Measurements from ENCODE around the gene PRR23E.

Gene PRR23E

GRCh38 chr3:127209840-127210653 is 17.1 kb downstream of the PRR23E start:
- DNase-seq (ENCODE audit: low spot score): no peak

DNA sequence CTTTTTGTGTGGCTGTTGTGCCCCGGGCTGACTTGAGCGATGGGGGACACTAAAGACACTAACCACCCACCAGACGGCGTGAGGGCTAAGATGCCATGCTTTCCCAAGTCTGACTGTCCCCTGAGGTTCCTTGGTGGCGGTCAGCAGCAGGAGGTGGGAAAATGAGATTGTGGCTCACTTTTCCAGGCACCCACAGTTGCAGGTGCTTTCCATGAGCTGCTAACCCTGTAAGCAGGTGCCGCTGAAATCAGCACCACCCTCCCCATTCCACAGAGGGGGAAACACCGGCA is 17.7 kb downstream of the PRR23E start:
- no peak for DNase-seq (ENCODE audit: low spot score)

- DNase-seq (ENCODE audit: low spot score): no peak
These were observed 18.5 kb downstream of the PRR23E start for GRCh38 chr3:127211118-127212060.

DNA sequence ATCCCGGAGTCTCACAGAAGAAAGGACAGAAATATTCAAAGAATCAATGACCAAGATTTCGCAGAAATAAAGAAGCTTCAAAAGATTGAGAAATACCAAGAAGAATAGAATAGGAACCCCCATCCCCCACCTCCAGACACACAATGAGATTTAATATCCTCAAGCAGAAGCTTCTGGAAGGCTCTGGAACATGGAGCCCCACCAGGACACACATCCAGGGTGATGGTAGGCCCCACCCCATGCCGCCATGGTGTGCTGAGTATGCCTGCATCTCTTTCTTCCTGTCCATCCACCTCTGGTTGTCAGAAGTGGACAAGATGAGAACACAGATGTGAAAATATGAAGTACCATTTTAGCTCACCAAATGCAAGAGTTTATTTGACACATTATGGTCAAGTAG is 19.3 kb downstream of the PRR23E start:
- DNase-seq (ENCODE audit: low spot score): no peak

- DNase-seq (ENCODE audit: low spot score): no peak
These were observed 19.8 kb downstream of the PRR23E start for GRCh38 chr3:127212711-127213110.

GRCh38 chr3:127213381-127213918 is 20.5 kb downstream of the PRR23E start:
- DNase-seq (ENCODE audit: low spot score): no peak

DNA sequence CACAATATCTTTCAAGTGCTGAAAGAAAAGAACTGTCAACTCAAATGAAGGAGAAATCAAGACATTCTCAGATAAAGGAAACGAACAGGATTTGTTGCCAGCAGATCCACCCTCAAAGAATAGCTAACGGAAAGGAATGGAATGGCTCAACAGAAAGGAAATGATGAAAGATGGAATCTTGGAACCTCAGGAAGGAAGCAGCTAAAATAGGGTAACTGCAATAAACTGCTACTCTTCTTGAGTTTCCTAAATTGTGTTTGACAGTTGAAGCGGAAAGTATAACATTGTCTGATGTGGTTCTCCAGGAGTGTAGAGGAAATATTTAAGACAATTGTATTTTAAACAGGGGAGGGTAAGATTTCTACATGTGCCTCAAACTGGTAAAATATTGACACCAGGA is 22.0 kb downstream of the PRR23E start:
- no peak for DNase-seq (ENCODE audit: low spot score)

DNA sequence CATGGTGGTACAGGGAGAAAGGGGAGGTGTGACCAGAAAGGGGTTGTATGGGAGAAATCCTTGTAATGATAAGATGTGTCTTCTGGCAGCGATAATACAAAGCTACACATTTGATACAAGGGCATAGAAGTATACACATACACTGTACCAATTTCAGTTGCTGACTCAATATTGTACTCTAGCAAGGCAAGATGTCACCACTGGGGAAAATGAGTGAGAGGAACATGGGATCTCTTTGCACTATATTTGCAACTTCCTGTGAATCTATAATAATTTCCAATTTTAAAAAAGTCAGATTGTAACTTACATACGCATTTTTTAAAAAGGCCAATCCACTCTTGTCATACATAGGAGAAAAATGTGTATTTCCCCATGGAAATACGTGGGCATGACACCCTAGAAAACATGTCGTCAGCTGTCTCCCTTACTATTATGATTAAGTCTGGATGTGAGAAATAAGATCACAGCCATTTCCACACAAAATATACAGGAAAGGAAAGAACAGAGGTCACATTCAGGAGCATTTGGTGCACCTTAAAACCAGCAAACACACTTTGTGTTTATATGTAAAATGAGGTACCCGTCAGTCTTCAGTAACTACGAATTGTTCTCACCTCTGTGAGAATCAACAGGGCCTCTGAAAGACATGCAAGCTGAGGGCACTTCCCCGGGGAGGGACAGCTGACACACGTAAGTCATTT is 22.9 kb downstream of the PRR23E start:
- DNase-seq (ENCODE audit: low spot score): no peak

DNA sequence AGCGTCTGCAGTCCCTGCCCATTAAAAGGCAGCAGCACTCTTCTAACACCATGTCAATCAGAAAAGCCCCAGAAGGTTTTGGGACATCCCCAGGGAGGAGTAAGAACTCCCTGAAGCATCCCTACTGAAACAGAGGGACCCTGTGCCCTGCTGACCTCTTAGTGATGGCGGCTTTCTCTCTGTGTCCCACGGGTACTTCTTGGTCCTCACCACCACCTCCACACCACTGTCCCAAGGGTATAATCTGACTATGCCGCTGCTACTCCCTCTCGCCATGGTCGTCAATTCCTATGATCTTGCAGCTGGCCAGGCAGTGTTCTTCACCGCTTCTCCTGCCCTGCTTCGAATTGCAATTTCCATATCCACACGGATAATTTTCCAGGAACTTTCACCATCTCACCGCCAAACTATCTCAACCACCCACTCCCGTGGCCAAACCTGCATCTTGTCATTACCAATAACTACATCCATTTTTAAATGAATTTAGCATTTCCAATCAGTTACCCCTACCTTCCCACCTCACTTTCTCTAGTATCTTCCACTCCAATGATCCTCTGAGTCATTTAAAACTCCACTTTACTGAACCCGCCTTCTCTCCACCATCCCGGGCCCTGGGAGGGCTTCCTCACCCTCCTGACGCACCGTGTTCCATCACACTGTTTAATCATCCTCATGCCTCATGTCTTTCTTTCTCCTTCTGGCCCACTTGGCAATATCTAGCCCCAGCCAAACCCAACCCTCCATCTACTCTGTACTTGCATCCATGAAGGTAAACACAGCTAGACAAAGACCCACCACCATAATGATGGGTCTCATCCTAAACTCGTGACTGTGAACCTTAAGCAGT is 23.7 kb downstream of the PRR23E start:
- no peak for DNase-seq (ENCODE audit: low spot score)

- no peak for DNase-seq (ENCODE audit: low spot score)
These were observed 24.9 kb downstream of the PRR23E start for GRCh38 chr3:127217596-127218453.

GRCh38 chr3:127218454-127218922 is 25.6 kb downstream of the PRR23E start:
- no peak for DNase-seq (ENCODE audit: low spot score)

- DNase-seq (ENCODE audit: low spot score): no peak
These were observed 27.6 kb downstream of the PRR23E start for GRCh38 chr3:127220497-127220896.

DNA sequence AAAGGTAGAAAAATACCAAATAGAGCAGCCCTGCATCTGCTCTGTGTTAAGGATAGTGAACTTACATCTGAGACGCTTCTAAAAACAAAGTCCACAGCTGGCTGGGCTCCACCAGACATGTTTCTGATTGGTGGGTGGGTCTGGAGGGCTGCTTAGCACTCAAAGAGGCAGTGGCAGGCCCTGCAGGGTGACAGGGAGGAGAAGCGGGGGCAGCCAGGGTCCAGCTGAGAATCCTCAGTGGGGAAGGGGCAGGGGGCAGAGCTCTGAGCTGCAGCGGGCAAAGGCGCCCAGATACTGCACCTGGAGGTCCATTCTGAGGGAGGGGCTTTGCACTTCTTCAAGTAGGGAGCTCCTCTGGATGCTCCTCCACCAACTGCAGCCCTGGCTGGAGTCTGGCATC is 28.1 kb downstream of the PRR23E start:
- DNase-seq (ENCODE audit: low spot score): no peak

GRCh38 chr3:127221446-127222035 is 28.6 kb downstream of the PRR23E start:
- no peak for DNase-seq (ENCODE audit: low spot score)

DNA sequence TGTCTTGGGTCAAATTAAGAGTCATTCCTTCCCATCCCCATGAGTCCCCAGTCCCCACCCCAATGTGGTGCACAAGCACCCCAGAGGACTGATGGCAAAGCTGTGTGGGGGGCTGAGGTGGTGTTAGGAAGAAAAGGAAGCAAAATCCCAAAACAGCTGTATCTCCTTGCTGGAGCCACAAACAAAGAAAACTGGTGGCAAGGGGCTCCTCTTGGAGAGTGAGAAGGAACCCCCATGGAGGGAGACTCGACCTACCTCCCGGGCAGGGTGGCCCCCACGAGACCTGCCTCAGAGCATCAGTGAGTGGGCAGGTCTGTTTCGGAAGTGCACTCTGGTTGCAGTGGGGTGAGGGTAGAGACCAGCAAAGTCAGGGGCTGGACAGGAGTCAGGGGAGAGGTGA is 29.2 kb downstream of the PRR23E start:
- DNase-seq (ENCODE audit: low spot score): no peak

DNA sequence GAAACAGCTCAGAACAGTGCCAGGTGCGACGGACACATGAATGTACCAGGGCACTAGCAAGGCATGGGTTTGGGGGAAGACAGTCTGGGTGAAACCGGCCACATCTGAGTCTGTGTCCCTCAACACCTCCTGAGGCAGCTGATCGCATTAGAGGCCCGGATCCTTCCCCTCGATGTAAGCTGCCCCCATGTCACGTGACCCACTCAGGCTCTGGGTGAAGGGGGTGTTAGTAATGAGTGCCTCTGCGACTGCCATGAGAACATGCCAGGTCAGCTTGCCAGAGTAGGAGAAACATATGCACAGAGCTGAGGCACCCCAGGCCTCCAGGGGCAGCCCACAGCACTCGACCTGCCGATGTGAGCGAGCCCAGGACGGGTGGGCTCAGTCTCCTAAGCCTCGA is 29.7 kb downstream of the PRR23E start:
- no peak for DNase-seq (ENCODE audit: low spot score)

DNA sequence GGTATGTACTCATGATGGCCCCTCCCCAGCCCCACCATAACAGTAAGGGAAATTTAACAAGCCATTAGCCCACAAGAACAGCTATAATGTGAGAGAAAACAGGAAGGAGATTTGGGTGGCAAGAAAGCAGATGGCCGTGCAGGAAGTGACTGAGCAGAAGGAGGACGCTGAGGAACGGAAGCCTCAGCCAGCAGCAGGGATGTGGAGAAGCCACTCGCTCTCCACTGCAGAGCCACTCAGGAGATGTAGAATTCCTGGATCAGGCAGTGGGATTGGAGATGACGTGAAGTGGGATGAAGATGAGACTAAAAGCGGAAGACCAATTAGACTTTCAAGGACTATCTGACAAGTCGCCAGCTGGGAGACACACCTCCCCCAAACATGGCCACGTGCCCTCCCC is 31.2 kb downstream of the PRR23E start:
- no peak for DNase-seq (ENCODE audit: low spot score)

DNA sequence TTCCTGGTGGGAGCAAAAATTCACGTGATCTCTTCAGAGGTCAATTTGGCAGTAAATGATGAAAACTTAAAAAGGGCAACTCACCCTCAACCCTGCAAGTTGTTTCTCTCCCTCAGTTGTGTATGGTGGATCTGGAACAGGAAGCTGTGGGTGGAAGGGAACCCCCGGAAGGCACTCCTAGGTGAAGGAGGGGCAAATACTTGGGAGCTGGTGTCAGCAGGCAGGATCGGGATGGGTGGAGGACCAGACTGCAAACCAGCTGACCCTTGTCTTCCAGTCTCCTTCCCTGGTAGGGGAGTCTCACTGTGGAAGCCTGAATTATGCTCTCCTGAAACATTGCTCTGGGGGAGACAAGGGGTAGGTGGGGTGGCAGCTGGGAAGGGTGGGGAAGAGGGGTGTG is 33.5 kb downstream of the PRR23E start:
- DNase-seq (ENCODE audit: low spot score): no peak

DNA sequence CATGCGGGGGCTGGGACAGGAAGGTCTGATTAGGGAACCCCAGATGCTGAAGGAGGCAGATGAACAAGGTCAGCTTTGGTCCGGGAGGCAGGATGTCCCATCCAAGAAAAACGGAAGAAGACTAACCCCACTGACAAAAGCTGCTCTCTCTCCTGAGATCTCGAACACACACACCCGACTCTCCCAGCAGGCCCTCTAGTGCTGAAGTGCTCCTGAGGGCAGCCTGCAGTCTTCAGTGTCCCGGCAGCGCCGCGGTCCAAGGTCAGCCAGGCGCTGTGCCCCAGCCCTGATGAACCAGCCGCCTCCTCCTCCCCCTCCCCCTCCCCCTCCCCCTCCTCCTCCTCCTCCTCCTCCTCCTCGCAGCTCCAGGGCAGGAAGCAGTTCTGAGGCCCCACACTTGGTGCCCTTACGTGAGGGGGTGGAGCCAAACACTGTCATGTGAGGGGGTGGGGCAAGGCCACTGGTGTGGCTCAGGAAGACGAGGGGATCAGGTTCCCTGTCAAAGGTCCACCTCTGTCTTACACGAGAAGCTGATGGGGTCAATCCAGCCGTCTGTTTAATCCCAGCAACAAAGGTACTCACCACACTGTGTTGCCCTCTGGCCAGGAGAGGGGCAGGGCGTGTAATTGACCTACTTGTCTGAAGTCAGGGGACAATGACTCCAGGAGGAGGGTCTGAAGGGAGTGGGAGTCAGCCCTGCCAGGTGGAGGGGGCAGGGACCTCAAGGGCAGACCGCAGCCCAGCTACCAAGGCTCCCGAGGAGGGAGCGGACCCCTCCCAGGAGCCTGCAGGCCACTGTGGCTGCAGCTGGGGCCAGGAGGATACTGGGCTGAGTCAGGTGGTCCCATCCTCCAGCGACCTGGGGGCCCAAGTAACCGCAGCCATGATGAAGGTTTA is 34.3 kb downstream of the PRR23E start:
- DNase-seq (ENCODE audit: low spot score): no peak

All from putamen (tissue), 1 donor.